HG03025 (cell line): ENCODE results near the gene ARL9.
A peak's percentile ranks its signal among the peaks of the same experiment; 100 is the strongest.

Experiments
- ATAC-seq: cut with Tn5 transposase; IDR thresholded peaks from one replicate; pipeline ENCODE4 v1.9.1; 2021; ENCODE audit warnings: mild to moderate bottlenecking, moderate library complexity; ENCODE audit not compliant: unreplicated experiment, low FRiP score

Gene ARL9

DNA sequence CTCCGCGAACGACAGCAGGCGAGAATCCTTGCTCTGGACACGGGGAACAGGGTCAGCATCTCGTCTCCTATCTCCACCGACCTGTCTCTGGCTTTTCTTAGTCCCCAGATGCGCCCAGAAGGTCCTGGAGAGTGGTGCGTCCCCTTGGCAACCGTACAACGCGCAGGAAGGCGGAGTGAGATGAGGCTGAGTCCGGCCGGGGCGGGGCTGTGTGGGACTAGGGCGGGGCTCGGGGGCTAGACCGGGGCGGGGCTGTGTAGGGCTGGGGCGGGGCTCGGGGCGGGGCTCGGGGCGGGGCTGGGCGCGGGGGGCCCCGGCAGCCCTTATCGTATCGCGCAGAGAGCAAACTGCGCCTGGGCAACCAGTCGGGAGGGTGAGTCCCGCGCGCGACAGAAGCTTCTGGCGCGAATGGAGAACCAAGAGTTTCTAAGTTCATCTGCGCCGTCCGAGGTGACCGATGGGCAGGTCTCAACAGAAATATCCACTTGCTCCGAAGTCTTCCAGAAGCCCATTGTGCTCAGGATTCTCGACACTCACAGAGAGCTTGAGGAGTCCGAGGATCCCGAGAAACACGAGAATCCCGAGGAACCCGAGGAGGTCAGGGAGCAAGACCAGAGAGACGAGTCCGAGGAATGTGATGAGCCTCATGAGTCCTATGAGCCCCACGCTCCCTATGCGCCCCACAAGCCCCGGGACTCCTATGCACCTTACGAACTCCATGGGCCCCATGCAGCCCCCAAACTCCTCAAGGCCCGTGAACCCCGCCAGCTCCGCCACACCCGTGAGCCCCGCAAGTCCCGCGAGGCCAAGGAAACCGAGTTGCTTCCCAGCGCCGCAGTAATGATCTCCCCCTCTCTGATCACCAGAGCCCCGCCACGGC is 24.9 kb downstream of the ARL9 start:
- ATAC-seq = peak; percentile 95

DNA sequence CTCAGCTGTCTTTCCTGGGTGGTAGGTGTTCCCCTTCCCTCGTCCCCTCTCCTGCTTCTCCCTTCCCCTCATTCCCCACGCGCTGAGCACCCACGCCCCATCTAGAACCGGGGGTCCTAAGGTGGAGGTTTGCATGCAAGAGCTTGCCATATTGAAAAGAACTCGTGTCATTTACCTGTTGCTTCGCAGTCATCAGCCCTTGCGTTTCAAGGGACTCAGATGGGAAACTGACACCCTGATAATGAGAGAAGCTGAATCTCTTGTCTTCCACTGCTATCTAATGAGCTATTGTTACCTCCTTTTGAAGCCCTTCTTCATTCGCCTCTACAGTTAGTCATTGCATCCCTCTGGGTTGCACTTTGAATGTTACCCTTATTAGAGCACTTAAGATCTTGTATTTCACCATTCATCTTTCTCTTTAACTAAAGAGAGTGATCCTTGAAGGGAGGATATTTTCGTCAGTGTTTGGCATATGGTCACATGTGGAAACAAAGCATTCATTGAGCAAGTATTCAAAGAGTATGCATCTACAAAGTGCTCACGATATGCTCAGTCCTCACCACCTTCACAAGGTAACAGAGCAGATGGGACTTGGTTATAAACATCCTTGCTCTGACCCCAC is 25.7 kb downstream of the ARL9 start:
- no peak for ATAC-seq

DNA sequence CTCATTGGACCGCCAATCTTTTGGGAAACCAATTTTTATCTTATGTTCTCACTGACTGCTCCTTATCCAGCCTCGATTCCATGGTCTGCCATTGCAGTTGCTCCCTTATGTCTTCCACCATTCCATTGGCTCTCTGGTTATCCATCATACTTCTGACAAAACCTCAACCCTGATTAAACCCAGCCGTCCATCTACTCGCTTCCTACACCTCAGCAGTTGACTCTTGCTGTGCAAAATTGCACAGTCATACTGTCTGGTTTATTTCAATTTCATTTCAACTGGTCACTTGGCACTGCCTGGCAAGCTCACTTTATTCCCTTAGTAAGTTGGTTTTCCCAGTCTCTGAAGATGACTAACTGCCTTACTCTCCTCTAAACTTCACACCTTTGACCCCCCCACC is 26.2 kb downstream of the ARL9 start:
- no peak for ATAC-seq

DNA sequence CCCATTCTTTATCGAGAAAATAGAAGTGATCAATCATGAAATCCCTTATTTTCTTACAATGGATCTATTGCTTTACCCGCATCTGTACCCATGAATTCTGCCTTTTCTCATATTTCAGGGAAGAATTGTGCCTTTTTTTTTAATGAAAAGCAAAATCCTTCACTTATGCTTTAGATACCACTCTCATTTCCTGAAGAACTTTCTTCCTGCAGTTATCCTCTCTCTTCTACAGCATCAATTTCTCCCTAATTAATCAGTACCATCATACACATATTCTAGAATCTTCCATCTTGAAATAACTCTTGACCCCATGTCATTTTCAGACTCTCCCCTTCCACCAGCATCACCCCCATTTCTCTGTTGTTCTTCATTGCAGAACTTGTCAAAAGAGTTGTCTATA is 26.6 kb downstream of the ARL9 start:
- ATAC-seq = no peak

DNA sequence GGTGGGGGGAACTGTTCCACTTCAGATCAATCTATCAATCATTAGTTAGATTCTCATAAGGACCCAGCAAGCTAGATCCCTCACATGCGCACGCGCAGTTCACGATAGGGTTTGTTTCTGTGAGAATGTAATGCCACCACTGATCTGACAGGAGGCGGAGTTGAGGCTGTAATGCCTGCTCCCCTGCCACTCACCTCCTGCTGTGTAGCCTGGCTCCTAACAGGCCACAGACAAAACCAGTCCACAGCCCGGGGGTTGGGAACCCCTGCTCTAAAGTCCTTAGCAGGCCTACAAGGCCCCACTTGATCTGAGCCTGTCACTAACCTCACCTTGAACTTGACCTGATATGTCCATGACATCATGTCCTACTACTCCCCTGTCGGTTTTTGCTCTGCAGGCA is 30.3 kb downstream of the ARL9 start:
- ATAC-seq = no peak

DNA sequence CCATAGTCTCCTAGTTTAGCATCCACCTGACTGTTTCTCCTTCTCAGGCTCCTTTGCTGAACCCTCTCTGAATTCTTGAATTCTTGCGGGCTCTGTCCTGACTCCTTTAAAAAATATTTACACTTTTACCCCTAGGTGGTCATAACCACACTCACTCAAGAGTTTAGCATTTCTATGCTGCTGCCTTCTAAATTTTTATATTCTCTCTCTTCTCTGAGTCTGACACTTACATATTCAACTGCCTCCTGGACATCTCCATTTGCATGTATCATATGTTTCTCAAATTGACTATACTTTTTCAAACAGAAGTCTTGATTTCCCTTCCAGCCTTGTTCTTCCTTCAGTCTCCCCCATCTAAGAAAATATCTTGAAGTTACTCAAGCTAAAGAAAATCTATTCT is 31.6 kb downstream of the ARL9 start:
- no peak for ATAC-seq

DNA sequence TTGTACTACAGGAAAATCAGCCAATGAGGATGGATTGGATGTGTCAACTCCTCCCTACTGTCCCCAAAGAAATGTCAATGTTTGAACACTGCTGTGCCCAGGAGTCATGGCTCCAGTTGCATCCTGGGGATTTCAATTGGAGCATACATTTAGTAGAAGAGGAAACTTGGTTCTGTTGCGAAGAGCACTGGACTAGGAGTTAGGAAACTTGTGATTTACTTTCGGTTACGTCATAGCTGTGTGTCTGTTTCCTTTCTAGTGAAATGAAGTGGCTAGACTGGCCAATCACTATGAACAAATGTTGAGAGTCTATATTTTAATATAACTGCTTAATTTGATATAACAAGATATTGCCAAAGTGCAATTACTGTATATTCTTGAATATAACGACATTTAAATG is 35.2 kb downstream of the ARL9 start:
- ATAC-seq = no peak

DNA sequence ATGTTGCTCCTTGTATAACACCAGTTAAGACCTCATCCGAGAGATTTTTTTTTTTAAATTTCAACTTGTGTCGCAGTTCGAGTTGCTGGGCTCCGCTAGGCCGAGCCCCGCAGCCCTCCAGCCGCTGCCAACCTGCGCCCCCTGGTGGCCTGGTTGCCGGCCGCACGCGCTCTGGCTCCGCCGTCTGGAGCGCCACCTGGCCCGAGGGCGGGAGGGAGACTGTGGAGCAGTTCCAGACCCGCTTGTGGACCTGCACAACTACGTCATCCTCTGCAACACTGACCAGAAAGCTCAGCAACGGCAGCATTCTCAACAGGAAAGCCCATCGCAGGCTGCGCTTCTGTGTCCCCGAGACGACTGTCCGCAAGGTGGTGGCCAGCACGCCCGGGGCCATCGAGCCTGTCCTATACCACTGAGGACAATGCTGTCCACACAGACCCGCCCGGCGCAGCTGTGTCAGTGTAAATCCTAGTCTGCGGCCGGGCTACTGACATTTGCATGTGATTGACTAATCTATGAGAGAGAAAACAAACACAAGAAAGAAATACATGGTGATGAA is 39.1 kb downstream of the ARL9 start:
- ATAC-seq = peak; percentile 94

DNA sequence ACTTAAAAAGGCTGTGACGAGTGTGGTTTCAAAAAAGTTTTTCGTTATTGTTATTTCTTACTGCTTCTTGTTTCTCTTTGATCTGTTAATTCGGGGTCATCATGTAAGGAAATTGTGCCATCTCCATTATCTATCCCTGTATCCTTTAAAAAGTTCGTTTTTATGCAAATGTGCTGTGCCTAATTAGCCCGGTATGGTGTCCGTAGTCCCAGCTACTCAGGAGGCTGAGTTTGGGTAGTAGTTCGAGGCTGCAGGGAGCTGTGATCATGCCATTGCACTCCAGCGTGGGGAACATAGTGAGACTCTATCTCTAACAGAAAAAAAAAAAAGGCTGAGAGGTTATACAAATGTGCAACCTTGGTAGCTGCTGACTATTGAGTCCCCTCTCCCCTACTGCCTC is 45.1 kb downstream of the ARL9 start:
- ATAC-seq = no peak

DNA sequence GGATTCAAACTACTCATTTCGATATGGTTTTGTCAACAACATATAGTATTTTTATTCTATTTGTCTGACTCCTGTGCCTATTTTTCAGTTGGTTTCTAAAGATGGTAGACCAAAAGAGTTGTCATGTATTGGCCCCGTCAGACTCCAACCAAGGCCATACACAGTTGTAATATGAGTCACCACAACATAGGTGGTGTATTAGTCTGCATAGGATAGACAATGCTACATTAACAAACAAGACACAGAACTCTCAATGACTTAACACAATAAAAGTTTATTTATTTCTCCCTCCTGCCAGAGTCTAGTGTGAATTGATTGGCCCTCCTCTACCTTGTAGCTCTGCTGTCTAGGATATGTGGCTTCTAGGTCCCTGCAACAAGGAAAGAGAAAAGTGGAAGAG is 45.9 kb downstream of the ARL9 start:
- ATAC-seq = no peak

DNA sequence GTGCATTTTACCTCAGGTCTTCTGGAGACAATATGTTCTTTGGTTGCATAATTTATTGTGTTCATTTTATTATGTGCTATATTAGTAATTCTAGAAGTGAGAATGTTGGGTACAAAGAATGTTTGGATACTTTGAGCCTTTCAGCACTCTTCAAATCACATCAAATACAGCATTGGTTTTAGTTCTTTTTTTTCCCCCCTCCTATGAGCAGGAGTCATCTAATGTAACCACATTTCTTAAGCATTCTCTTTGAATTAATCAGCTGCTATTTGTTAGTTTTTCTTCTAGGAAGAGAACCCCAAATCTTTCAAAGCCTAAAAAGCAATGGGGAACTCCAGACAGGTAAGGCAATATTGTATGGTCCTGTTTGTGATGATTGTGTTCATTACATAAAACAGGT is 46.7 kb downstream of the ARL9 start:
- no peak for ATAC-seq

DNA sequence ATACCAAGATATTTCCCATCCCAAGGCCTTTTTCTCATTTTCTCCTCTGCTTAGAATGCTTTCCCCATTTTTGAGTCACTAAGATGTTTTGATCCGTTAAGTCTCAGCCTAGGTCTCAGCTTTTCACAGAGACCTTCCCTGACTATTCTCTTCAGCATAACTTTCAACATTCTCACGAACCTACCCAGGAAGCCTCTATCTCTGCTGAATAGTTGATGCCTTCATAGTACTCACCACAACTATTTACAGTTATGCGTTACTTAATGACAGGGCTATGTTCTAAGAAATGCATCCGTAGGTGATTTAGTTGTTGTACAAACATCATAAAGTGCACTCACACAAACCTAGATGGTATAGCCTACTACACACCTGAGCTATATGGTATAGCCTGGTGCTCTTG is 64.5 kb downstream of the ARL9 start:
- no peak for ATAC-seq
